ENCODE results near the gene OR1D5. TPM values are rescaled to one million over a fixed set of nuclear protein-coding genes. Genes with fewer than 3 reads are reported as not detected.

OR1D5 gene
- total and polyA plus RNA-seq, 3 donors from 2014 or later = not detected

Other genes starting within 250 kb of the OR1D5 start
- under 1 TPM; 0.39 to 0.62 TPM for gene OR1D2, start 40.8 kb upstream of the OR1D5 start, total RNA-seq
- gene OR1D2, start 40.8 kb upstream of the OR1D5 start, polyA plus RNA-seq (ENCODE audit: insufficient read depth, low read depth, low replicate concordance) = not detected
- gene OR1G1, start 63.9 kb upstream of the OR1D5 start, total RNA-seq = under 1 TPM; 0.55 to 0.56 TPM
- not detected for gene OR1G1, start 63.9 kb upstream of the OR1D5 start, polyA plus RNA-seq (ENCODE audit: insufficient read depth, low read depth, low replicate concordance)
- gene OR1A2, start 133.9 kb upstream of the OR1D5 start, total RNA-seq = not detected
- not detected for gene OR1A2, start 133.9 kb upstream of the OR1D5 start, polyA plus RNA-seq (ENCODE audit: insufficient read depth, low read depth, low replicate concordance)
- gene OR1A1, start 144.1 kb upstream of the OR1D5 start, total RNA-seq = under 1 TPM in 1 of 2 donors, not detected in 1; 0.06 TPM
- not detected for gene OR1A1, start 144.1 kb upstream of the OR1D5 start, polyA plus RNA-seq (ENCODE audit: insufficient read depth, low read depth, low replicate concordance)
- gene OR3A1, start 234.8 kb upstream of the OR1D5 start, total RNA-seq = 1 to 10 TPM; 6.6 to 7.9 TPM
- 1.1 TPM for gene OR3A1, start 234.8 kb upstream of the OR1D5 start, polyA plus RNA-seq (ENCODE audit: insufficient read depth, low read depth, low replicate concordance)